Pericardium fibroblast (primary cell): Measurements from ENCODE around the gene PLK3. TPM values are rescaled to one million over a fixed set of nuclear protein-coding genes. Genes with fewer than 3 reads are reported as not detected.

Experiments
- total RNA-seq: library from RNA; depleted of rRNA; stranded (reverse); fragments of >200 nt; gene quantifications from 2 replicates; pipeline ENCODE4 v1.2.3, GENCODE V29; 2015

Gene PLK3
- 13.5 and 24.2 TPM in 2 replicates for total RNA-seq

GRCh38 chr1:44799770-44800584 lies at the start of gene PLK3:
Gene PLK3, plus strand, starts transcription at chr1:44800377. Its CDS starts 87 bp downstream, at chr1:44800464.

GRCh38 chr1:44775078-44775929 lies 24.9 kb upstream of the PLK3 start, which contains the start of gene RPS8:
Gene RPS8, plus strand, starts transcription at chr1:44775540. Its CDS starts 57 bp downstream, at chr1:44775597.

GRCh38 chr1:44788120-44788860 lies 11.9 kb upstream of the PLK3 start, which contains the start of gene BEST4:
Gene BEST4, minus strand, starts transcription at chr1:44788170. Its CDS starts 465 bp downstream, at chr1:44787705.

GRCh38 chr1:44806704-44807363 lies 6.7 kb downstream of the PLK3 start, which contains the start of gene DYNLT4:
Gene DYNLT4, minus strand, starts transcription at chr1:44807351. Its CDS starts 683 bp downstream, at chr1:44806668.

GRCh38 chr1:44808063-44808937 lies 8.1 kb downstream of the PLK3 start, which contains the start of gene BTBD19:
Gene BTBD19, plus strand, starts transcription at chr1:44808523. Its CDS starts 298 bp downstream, at chr1:44808821.

GRCh38 chr1:44842862-44843655 lies 42.9 kb downstream of the PLK3 start, which contains the start of gene PTCH2:
Gene PTCH2, minus strand, starts transcription at chr1:44843253. Its CDS starts 321 bp downstream, at chr1:44842932.

Other genes starting within 250 kb of the PLK3 start
- 7.4 and 15.7 TPM in 2 replicates for gene TMEM53, start 125.9 kb upstream of the PLK3 start, total RNA-seq
- 3.3 and 6.4 TPM in 2 replicates for gene ARMH1, start 125.7 kb upstream of the PLK3 start, total RNA-seq
- not detected in 2 replicates for gene RNU5D-1, start 69.2 kb upstream of the PLK3 start, total RNA-seq
- 1.1 and 1.4 TPM in 2 replicates for gene KIF2C, start 60.5 kb upstream of the PLK3 start, total RNA-seq
- 3,142 and 4,476 TPM in 2 replicates for gene RPS8, start 24.8 kb upstream of the PLK3 start, total RNA-seq
- gene BEST4, start 12.2 kb upstream of the PLK3 start, total RNA-seq, result not detected in 2 replicates
- 1.4 TPM in 1 of 2 replicates, not detected in the other for gene DYNLT4, start 7.0 kb downstream of the PLK3 start, total RNA-seq
- gene BTBD19, start 8.1 kb downstream of the PLK3 start, total RNA-seq, result 2.5 and 9.5 TPM in 2 replicates
- under 0.01 and 0.47 TPM in 2 replicates for gene PTCH2, start 42.9 kb downstream of the PLK3 start, total RNA-seq
- 14.4 and 25.4 TPM in 2 replicates for gene EIF2B3, start 186.2 kb downstream of the PLK3 start, total RNA-seq
- gene HECTD3, start 210.9 kb downstream of the PLK3 start, total RNA-seq, result 15.3 and 25.4 TPM in 2 replicates
- 74.2 and 76.1 TPM in 2 replicates for gene UROD, start 211.9 kb downstream of the PLK3 start, total RNA-seq